HG02870 (cell line): ENCODE measurements around the gene MRPL37.
"Not testable (repeated sequence)": the region's sequence is repeated elsewhere in the genome, so short reads cannot be mapped to it uniquely, and the experiment has no call there.

Source experiments
- ATAC-seq: cut with Tn5 transposase; IDR thresholded peaks from one replicate; pipeline ENCODE4 v1.9.1; 2021; ENCODE audit warnings: mild to moderate bottlenecking, moderate library complexity; ENCODE audit not compliant: unreplicated experiment

MRPL37 gene

DNA sequence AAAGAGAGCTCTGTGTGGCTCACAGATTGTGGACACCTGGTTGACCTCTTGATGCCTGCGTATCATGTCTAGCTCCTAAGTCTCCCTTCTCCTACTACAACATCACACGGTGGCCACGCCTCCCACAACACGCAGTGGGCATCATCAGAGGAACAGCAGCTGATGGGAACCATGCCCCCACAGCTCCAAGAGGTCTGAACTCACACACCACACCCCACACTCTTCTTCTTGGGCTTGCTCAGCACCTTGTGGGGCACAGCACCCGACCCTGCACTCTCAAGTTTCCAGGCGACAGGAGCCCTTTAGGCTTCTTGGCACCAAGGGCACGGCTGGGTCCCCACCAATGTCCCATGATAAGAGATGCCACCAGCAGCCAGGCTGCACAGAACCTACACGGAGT lies 28.4 kb upstream of the MRPL37 start:
- ATAC-seq = no peak

DNA sequence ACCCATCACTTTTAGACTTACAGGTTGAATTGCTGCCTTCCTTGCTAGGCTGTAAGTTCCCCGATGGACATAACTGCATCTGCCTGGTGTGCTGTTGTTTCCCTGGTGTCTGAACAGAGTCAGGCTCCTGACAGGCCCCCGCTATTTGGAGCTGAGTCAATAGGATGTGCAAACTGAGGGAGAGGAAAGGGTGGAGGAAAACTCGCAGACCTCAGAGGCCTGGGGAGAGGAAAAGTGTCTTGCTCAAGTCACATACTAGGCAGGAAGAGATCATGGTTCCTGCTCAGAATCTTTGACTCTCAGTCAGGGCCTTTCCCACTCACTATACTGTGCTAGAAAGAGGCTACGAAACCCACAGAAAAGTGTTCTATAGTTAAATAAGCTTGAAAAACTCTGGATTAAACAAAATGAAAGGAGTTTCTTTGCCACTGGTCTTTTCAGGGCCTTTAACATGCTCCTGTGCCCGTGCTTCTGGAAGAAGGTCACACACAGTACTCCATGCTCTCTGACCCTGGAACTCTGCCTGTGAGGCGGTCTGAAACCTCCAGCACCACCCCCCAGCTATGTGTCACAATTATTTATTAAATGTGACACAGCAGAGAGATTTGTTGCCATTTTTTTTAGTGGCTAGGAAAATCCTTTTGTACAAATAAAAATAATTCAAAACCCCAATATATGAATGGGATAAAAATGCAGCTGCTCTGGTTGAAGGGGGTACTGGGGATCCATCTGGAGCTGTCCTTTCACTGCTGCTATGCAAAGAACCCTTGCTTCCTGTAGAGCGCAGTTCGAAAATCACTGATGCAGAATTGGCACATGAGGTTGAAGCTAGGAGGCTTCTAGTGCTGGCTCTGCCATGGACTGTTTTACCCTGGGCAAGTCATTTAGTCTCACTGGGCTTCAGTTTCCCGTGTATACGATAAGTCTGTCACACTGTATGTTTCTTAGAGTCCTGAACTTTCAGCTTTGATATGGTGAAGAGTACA lies 27.1 kb upstream of the MRPL37 start:
- no peak for ATAC-seq

DNA sequence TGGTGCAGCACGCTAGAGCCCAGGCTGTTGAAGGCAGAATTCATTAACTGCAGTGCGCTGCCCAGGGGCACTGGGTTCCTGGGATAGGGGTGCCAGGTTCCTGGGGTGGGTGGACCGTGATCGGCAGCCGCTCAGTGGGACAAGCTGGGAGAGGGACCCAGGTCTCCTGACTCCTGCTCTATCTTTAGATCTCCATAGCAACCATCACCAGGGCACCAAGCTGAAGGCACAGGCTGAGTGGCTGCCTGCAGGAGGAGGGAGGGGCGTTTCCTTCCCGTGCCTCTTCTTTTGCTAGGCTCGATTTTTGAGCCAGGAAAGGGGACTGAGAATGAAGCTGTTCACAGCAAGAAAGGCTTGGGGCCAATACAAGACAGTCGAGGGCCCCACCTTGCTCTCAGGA lies 26.3 kb upstream of the MRPL37 start:
- no peak for ATAC-seq

DNA sequence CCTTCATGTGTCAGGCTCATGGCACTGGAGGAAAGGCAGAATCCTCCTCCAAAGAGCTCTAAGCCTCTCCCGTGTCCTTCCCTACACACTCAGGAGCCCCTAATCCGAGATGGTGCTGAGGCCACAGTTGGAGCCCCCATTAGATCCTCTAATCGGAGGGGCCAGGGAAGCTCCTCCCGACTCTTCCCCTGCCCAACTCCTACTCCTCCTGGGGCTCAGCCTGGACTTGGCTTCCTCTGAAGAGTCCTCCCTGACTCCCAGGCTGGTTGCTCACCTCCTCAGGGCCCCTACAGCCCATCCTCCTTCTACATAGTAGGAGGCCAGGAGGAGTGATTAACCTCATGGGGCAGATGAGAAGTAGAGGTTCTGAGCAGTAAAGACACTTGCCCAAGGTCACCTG lies 25.9 kb upstream of the MRPL37 start:
- no peak for ATAC-seq

DNA sequence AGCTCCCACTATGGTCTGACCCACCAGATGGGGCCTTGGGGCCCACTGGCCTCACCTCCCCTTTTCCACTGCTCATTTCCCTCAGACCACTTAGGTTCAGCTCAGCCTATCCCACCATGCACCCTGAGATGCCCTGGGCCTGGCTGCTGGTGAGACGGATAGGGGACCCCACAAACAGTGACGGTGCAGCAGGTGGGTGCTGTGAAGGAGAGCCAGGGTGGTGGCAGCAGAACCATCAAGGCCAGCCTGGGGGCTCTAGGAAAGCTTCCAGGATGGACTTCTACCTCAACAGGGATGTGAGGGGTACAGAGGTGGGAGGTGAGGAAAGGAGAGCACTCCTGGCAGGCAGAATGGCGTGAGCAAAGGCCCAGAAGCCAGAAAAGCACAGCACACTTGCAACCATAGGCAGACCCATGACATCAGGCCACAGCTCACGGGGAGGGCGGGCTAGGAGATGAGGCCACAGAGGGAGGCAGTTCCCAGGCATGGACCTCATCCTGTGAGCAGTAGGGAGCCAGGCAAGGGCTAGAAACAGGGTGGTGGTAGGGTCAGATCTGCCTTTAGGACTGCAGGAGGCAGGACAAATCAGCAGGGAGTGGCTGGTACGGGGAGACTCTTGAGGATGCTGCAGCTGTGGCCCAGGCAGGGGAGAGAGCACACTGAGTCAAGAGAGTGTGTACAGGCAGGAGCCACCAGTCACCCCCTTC lies 23.2 kb upstream of the MRPL37 start:
- no peak for ATAC-seq

DNA sequence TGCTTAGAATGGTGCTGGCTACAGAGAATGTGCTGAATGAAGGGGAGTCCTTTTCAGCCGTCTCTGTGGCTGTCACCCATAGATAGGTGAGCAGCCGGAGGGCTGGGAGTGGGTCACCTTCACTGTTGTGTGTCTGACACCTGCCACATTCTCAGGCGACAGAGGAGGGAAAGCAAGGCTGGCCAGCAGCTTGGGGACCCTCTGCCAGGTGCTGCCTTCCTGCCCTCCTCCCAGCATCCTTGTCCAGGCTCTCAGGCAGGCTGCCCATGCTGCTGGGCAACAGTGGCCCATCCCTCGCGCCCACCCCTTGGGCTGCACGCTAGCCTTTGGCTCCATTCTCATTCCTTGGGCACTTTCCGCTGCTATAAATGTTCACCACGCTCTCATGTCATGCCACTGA lies 22.2 kb upstream of the MRPL37 start:
- ATAC-seq = no peak

DNA sequence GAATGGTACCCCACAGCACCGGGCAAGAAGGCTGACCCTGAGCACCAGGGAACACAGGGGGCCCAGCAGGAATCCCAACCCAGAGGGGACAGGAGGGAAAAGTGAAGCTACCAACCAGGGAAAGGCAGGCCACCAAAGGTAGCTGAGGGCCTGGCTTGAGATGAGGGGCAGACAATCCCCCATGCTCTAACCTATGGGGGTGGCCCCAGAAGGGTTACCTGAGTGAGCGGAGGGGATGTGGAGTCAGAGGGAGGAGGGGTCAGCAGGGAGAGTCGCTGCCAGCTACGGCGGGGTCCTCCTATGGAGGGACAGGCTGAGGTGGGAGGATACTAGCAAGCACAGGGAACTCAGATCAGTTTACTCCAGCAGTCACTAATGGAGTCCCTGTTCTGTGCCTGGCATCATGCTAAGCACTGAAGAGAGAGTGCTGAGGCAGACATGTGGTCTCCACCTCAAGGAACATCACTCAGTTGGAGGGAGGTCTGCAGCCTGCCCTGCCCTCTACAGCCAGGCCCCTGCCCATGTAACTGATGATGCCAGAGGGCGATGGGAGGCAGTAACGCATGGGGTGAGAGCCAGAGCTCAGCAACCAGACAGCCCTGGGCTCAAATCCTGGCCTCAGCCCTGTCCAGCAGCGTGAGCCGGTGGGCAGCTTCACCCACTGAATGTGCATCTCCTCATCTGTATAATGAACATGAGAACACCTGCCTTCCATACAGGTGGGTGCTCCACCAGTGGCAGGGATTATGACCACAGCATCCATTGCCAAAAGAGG lies 21.5 kb upstream of the MRPL37 start:
- no peak for ATAC-seq

DNA sequence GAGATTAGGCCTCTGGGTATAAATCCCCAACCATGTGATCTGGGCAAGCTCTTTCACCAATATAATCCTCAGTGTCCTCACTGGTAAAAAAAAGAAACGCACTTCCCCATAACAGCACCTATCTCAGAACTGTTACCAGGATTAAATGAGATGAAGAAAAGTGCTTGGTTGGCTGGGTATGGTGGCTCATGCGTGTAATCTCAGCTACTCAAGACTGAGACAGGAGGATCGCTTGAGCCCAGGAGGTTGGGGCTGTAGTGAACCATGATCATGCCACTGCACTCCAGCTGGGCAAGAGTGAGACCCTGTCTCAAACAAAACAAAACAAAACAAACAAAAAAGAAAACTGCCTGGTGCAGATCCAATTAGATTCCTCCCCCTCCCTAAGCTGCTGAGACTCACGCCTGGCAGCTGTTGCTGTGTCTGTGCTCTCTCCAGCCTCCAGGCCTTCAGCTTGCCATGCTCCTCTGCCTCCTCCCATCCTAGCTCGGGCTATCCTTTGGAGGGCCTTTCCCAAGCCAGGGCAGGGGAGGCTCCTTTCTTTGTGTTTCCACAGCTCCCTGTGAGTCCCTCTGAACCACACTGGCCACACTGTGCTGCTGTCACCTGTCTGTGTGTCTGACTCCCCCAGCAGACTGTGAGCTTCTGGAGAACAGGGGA lies 19.1 kb upstream of the MRPL37 start:
- no peak for ATAC-seq

DNA sequence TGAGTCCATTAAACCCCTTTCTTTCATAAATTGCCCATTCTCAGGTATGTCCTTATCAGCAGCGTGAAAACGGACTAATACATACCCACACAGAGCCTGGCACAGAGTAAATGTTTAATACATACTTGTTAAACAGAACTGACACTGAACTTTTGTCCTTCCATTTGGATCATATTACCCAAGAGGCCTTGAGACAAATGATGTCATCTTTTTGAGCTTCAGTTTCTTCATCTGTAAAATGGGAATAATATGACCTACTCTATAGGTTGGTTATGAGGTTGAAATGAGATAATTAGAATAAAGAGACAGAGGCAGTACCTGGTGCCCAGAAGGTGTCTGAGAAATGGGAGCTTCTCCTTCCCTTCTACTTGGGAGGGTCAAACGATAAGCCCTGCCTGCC lies 13.9 kb upstream of the MRPL37 start:
- ATAC-seq = no peak

DNA sequence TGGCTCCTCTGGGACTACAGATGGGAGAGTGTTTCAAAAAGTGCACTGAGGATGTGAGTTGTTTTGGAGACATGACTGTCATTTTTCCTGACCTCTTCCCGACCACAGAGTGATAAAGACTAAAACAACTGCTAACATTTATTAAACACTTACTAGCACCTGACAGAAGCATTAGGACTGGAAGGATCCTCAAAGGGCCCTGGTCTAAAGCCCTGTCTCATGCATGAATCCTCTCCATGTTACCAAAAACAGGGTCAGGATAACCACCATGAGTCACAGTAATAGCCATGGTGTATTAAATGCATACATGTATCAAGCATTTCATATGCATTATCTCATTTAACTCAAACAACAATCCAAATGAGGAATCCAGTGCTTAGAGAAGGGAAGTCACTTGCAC lies 11.7 kb upstream of the MRPL37 start:
- ATAC-seq = no peak

DNA sequence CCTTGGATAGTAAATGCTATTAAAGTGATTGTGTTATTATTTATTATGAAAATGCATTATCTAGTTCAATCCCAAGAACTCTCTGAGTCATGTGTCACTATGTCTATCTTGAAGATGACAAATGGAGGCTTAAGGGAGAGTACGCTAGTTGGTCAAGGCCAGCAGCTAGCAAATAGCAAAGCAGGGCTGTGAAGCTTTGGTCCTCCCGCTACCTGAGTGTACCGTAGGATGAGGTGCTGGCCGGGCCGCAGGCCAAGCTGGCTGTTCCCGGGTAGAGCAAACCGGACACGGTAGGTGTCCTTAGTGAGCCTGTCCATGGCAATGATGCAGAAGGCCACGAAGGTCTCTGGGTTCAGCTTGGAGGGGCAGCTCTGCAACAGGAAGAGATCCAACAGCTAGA lies 9.4 kb upstream of the MRPL37 start:
- ATAC-seq = no peak

DNA sequence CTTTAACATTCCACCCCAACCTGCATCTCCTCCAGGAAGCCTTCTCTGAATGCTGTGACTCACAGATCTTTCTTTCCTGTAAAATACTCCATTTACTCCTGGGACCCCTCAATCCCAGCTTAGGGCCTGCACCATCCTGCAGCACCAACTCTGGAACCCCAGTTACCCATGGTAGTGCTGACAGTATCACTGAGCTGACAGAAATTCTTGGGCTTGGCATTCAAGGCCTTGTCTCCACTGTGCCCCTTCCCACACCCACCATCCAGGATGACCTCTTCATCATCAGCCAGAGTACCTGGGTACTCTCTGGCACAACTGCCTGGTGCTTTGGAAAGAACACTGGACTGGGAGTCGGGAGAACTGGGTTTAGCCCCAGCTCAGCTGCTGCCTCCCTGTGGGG lies 8.4 kb upstream of the MRPL37 start:
- no peak for ATAC-seq

DNA sequence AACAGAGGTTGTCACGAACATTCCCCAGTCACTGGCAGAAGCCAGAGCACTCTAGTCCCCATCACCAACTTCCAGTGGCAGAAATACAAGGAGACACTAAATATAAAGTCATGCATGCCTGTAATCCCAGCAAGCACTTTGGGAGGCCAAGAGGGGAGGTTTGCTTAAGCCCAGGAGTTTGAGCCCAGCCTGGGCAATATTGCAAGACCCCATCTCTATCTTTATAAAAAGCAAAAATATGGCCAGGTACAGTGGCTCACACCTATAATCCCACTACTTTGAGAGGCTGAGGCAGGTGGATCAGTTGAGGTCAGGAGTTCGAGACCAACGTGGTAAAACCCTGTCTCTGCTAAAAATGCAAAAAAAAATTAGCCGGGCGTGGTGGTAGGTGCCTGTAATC lies 6.5 kb upstream of the MRPL37 start:
- ATAC-seq = no peak

DNA sequence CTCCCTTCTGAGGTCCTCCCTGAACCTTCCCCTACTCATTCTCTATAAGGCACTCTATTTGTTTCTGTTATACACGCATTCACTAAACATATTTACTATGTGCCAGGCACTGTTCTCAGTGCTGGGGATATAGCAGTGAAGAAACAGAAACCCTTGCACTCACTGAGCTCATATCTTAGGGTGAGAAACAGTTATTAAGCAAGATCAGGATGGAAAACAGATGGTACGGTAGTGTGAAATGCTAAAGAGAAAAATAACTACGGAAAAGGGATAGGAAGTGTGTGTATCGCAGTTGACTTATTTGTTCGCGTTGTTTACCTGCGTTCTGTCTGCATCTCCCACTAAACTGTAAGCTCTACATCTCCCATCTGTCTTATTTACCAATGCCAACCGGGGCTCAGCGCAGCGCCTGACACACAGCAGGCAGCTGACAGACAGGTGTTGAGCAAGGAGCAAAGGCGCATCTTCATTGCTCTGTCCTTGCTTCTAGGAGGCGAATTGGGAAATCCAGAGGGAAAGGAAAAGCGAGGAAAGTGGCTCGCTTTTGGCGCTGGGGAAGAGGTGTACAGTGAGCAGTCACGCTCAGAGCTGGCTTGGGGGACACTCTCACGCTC lies 709 bp upstream of the MRPL37 start:
- no peak for ATAC-seq

DNA sequence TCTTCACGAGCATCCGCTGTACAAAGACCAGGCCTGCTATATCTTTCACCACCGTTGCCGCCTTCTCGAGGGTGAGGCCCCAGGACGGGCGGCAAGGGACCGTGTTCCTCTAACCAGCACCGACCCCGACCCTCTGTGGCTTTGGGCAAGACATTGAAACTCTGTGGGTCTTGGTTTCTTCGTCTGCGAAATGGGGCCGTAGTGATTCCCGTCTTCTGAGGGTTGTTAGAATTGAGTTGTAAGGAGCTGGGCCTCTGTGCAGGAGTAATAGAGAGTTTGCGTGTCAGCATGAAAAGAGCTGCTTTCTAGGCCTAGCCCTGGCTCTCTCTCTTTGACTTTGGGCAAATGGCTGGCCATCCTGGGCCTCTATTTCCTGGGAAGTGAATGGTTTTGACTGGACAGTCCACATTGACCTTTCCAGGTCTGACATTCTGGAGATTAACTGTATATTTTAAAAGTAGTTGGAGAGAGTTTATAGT lies 591 bp downstream of the MRPL37 start:
- no peak for ATAC-seq

DNA sequence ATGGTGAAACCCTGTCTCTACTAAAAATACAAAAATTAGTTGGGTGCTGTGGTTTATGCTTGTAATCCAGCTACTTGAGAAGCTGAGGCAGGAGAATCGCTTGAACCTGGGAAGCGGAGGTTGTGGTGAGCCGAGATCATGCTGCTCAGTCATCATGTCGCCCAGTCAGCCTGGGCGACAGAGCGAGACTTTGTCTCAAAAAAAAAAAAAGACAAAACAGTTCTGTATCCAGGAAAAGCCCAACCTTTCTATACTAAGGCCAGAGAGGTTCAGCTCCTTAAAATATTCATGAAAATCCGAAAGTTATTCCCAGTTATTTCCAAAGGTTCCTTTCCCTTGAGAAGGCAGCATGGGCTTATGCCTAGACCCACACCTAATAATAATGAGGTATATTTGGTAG lies 4.2 kb downstream of the MRPL37 start:
- no peak for ATAC-seq

DNA sequence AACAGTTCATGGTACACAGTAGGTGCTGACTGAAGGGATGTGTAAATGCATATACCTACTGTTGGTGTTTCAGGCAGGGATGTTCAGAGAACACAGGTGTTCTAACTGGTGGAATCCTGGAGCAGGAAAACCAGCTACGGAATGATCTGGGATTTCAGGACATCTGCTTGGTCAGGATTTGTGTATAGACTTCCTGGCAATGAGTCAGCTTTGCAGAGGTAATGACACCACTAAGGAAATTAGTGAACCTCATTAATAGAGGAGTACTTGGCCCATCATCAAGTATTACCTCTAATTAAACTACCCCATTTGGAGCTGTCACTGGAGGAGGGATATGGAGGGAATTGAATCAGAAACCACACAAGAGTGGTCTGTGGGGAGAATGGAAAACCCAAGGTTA lies 7.3 kb downstream of the MRPL37 start:
- ATAC-seq = no peak

DNA sequence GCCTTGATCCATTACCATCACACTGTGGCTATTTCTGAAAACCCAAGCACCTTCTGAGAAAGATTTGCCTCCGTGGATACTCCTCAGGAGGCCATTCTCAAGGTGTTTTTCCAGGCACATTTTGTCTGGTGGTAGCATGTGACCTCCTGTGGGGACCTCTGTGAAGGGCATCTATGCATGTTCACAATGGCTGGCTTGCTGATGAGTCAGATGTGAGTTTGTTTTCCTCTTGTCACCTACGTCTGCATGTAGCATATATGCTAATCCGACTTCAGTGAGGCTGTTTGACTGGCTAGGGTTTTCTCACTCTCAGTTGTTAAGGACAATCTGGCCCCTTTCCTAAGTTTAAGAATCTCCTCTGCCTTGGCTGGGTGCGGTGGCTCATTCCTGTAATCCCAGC lies 7.9 kb downstream of the MRPL37 start:
- not testable (repeated sequence) for ATAC-seq

DNA sequence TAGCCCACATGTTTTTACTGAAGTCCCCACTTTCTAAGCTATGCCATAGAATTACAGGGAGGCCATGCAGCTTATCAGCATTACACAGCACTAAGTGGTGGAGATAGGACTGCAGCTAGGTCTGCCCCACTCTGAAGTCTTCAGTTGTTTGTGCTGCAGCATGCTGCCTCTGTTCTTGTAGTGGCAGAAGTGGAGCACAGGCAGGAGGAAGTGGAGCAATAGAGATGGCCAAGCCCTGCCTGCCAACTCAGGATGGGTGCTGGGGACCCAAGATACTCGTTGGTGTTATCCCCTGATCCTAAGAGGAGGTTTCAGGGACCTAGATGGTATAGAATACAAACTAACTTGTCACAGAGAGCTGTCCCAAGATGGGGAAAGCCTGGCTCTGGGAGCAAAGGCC lies 12.9 kb downstream of the MRPL37 start:
- ATAC-seq = no peak

DNA sequence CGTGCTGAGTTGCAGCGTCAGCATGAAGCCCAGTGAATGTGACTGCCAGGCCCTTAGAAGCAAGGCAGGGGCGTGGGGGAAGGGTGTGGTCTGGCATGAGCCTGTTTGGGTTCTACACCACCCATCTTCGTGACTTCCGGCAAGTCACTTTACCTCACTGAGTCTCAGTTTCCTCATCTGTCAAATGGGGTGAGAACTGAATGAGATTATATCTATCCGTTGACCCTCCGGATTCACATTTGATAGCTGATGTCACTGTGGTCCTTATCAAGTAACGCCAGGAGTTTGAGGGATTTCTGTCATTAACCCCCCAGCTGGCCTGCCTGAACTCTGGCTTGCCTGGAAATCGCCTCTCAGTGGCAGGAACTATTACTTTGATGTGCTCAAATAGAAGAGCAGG lies 15.6 kb downstream of the MRPL37 start:
- ATAC-seq = no peak
